WTC11 (cell line): ENCODE data around the gene PIGX.

ENCODE experiments used
- CBFB ChIP-seq: sonication (generic); formaldehyde crosslinking; IDR thresholded peaks from 2 replicates; pipeline ENCODE4 v1.8.1; 2022; ENCODE audit warnings: mild to moderate bottlenecking, low read depth, missing genetic modification reagents
- FOXP1 ChIP-seq: sonication (generic); formaldehyde crosslinking; IDR thresholded peaks from 2 replicates; pipeline ENCODE4 v1.8.0; 2022; ENCODE audit warnings: missing genetic modification reagents, mild to moderate bottlenecking, moderate library complexity, borderline replicate concordance
- IRF2 ChIP-seq: sonication (generic); formaldehyde crosslinking; IDR thresholded peaks from 2 replicates; pipeline ENCODE4 v1.8.0; 2022; ENCODE audit warnings: low read depth, missing genetic modification reagents, borderline replicate concordance
- KAT7 ChIP-seq: sonication (generic); formaldehyde crosslinking; IDR thresholded peaks from 2 replicates; pipeline ENCODE4 v1.8.1; 2023; ENCODE audit warnings: missing genetic modification reagents, mild to moderate bottlenecking, borderline replicate concordance
- NFYB ChIP-seq: sonication (generic); formaldehyde crosslinking; conservative IDR thresholded peaks from 2 replicates; pipeline ENCODE4 v1.8.0; 2022; ENCODE audit warnings: low read depth, missing genetic modification reagents
- SP1 ChIP-seq: sonication (generic); formaldehyde crosslinking; conservative IDR thresholded peaks from 2 replicates; pipeline ENCODE4 v1.8.1; 2022; ENCODE audit warnings: missing genetic modification reagents
- TEAD1 ChIP-seq: sonication (generic); formaldehyde crosslinking; IDR thresholded peaks from 2 replicates; pipeline ENCODE4 v1.8.0; 2022; ENCODE audit warnings: mild to moderate bottlenecking, missing genetic modification reagents
- TP53 ChIP-seq: sonication (generic); formaldehyde crosslinking; IDR thresholded peaks from 2 replicates; pipeline ENCODE4 v1.8.1; 2023; ENCODE audit warnings: mild to moderate bottlenecking, missing genetic modification reagents
- TF ChIP-seq, protein P1 (sequence below): sonication (generic); formaldehyde crosslinking; IDR thresholded peaks from 2 replicates; pipeline ENCODE4 v1.8.1; 2023; ENCODE audit warnings: mild to moderate bottlenecking, missing genetic modification reagents
- TF ChIP-seq, protein P2 (sequence below): sonication (generic); formaldehyde crosslinking; IDR thresholded peaks from 2 replicates; pipeline ENCODE4 v1.8.0; 2022; ENCODE audit warnings: mild to moderate bottlenecking, missing genetic modification reagents
- TF ChIP-seq, protein P3 (sequence below): fragments of 200-600 bp; IDR thresholded peaks from 2 replicates; pipeline ENCODE4 v1.8.0; 2022; ENCODE audit warnings: antibody characterized with exemption
- TF ChIP-seq, protein P4 (sequence below): sonication (generic); formaldehyde crosslinking; IDR thresholded peaks from 2 replicates; pipeline ENCODE4 v1.8.1; 2022; ENCODE audit warnings: low read depth, missing genetic modification reagents, borderline replicate concordance
- TF ChIP-seq, protein P5 (sequence below): fragments of 250-450 bp; sonication (Bioruptor Pico); IDR thresholded peaks from 2 replicates; pipeline ENCODE4 v1.9.0; 2021; ENCODE audit warnings: mild to moderate bottlenecking
- TF ChIP-seq, protein P6 (sequence below): sonication (generic); formaldehyde crosslinking; IDR thresholded peaks from 2 replicates; pipeline ENCODE4 v1.8.0; 2022; ENCODE audit warnings: mild to moderate bottlenecking, missing genetic modification reagents

DNA sequence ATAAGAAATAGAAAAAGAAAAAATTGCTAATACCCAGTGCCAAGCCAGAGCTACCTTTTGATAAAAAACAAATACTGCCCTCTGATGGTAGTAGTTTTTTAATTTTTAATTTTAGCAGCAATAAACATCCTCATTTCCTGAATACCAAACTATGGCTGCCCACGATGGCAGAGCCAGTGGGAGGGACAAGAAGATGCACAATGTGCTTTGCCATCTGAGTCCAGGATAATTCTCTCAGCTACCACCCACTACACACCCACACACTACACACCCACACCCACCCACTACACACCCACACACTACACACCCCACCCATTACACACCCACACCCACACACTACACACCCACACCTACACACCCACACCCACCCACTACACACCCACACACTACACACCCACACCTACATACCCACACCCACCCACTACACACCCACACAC lies 18.0 kb upstream of the PIGX start:
- TF ChIP-seq, protein P1, sequence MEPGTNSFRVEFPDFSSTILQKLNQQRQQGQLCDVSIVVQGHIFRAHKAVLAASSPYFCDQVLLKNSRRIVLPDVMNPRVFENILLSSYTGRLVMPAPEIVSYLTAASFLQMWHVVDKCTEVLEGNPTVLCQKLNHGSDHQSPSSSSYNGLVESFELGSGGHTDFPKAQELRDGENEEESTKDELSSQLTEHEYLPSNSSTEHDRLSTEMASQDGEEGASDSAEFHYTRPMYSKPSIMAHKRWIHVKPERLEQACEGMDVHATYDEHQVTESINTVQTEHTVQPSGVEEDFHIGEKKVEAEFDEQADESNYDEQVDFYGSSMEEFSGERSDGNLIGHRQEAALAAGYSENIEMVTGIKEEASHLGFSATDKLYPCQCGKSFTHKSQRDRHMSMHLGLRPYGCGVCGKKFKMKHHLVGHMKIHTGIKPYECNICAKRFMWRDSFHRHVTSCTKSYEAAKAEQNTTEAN (CRISPR knock-in tag) = no peak
- TF ChIP-seq, protein P2, sequence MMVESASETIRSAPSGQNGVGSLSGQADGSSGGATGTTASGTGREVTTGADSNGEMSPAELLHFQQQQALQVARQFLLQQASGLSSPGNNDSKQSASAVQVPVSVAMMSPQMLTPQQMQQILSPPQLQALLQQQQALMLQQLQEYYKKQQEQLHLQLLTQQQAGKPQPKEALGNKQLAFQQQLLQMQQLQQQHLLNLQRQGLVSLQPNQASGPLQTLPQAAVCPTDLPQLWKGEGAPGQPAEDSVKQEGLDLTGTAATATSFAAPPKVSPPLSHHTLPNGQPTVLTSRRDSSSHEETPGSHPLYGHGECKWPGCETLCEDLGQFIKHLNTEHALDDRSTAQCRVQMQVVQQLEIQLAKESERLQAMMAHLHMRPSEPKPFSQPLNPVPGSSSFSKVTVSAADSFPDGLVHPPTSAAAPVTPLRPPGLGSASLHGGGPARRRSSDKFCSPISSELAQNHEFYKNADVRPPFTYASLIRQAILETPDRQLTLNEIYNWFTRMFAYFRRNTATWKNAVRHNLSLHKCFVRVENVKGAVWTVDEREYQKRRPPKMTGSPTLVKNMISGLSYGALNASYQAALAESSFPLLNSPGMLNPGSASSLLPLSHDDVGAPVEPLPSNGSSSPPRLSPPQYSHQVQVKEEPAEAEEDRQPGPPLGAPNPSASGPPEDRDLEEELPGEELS (CRISPR knock-in tag) = no peak
- TF ChIP-seq, protein P3, sequence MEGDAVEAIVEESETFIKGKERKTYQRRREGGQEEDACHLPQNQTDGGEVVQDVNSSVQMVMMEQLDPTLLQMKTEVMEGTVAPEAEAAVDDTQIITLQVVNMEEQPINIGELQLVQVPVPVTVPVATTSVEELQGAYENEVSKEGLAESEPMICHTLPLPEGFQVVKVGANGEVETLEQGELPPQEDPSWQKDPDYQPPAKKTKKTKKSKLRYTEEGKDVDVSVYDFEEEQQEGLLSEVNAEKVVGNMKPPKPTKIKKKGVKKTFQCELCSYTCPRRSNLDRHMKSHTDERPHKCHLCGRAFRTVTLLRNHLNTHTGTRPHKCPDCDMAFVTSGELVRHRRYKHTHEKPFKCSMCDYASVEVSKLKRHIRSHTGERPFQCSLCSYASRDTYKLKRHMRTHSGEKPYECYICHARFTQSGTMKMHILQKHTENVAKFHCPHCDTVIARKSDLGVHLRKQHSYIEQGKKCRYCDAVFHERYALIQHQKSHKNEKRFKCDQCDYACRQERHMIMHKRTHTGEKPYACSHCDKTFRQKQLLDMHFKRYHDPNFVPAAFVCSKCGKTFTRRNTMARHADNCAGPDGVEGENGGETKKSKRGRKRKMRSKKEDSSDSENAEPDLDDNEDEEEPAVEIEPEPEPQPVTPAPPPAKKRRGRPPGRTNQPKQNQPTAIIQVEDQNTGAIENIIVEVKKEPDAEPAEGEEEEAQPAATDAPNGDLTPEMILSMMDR = no peak
- TF ChIP-seq, protein P4, sequence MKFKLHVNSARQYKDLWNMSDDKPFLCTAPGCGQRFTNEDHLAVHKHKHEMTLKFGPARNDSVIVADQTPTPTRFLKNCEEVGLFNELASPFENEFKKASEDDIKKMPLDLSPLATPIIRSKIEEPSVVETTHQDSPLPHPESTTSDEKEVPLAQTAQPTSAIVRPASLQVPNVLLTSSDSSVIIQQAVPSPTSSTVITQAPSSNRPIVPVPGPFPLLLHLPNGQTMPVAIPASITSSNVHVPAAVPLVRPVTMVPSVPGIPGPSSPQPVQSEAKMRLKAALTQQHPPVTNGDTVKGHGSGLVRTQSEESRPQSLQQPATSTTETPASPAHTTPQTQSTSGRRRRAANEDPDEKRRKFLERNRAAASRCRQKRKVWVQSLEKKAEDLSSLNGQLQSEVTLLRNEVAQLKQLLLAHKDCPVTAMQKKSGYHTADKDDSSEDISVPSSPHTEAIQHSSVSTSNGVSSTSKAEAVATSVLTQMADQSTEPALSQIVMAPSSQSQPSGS (CRISPR knock-in tag) = no peak
- TF ChIP-seq, protein P5, sequence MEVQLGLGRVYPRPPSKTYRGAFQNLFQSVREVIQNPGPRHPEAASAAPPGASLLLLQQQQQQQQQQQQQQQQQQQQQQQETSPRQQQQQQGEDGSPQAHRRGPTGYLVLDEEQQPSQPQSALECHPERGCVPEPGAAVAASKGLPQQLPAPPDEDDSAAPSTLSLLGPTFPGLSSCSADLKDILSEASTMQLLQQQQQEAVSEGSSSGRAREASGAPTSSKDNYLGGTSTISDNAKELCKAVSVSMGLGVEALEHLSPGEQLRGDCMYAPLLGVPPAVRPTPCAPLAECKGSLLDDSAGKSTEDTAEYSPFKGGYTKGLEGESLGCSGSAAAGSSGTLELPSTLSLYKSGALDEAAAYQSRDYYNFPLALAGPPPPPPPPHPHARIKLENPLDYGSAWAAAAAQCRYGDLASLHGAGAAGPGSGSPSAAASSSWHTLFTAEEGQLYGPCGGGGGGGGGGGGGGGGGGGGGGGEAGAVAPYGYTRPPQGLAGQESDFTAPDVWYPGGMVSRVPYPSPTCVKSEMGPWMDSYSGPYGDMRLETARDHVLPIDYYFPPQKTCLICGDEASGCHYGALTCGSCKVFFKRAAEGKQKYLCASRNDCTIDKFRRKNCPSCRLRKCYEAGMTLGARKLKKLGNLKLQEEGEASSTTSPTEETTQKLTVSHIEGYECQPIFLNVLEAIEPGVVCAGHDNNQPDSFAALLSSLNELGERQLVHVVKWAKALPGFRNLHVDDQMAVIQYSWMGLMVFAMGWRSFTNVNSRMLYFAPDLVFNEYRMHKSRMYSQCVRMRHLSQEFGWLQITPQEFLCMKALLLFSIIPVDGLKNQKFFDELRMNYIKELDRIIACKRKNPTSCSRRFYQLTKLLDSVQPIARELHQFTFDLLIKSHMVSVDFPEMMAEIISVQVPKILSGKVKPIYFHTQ (CRISPR knock-in tag) = no peak
- no peak for TF ChIP-seq CBFB (CRISPR knock-in tag)
- no peak for TF ChIP-seq FOXP1 (CRISPR knock-in tag)
- no peak for TF ChIP-seq SP1 (CRISPR knock-in tag)
- no peak for TF ChIP-seq NFYB (CRISPR knock-in tag)
- TF ChIP-seq, protein P6, sequence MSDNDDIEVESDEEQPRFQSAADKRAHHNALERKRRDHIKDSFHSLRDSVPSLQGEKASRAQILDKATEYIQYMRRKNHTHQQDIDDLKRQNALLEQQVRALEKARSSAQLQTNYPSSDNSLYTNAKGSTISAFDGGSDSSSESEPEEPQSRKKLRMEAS (CRISPR knock-in tag) = no peak
- TF ChIP-seq TEAD1 (CRISPR knock-in tag) = no peak
- TF ChIP-seq IRF2 (CRISPR knock-in tag) = no peak
- TF ChIP-seq TP53 = no peak
- no peak for TF ChIP-seq KAT7 (CRISPR knock-in tag)
